SK-N-SH treated with all-trans-retinoic acid at 6 μM for 48 hours (cell line): ENCODE data around the gene FAM210A.

Experiments used
- BACH2 ChIP-seq: fragments of 250-450 bp; sonication (Bioruptor Pico); IDR thresholded peaks from 2 replicates; pipeline ENCODE4 v1.9.0; 2021; ENCODE audit warnings: mild to moderate bottlenecking, borderline replicate concordance
- CSDC2 ChIP-seq: fragments of 250-450 bp; sonication (Bioruptor Pico); IDR thresholded peaks from 2 replicates; pipeline ENCODE4 v1.5.0; 2020; ENCODE audit warnings: mild to moderate bottlenecking, moderate library complexity
- GLIS3 ChIP-seq: fragments of 250-450 bp; sonication (Bioruptor Pico); IDR thresholded peaks from 2 replicates; pipeline ENCODE4 v1.5.0; 2020; ENCODE audit warnings: mild to moderate bottlenecking, moderate library complexity
- ISL1 ChIP-seq: fragments of 250-450 bp; sonication (Bioruptor Pico); IDR thresholded peaks from 2 replicates; pipeline ENCODE4 v2.1.2; 2022; ENCODE audit warnings: mild to moderate bottlenecking, moderate library complexity
- PATZ1 ChIP-seq: fragments of 250-450 bp; sonication (Bioruptor Pico); IDR thresholded peaks from 2 replicates; pipeline ENCODE4 v1.8.0; 2020; ENCODE audit warnings: mild to moderate bottlenecking, moderate library complexity, borderline replicate concordance
- POU6F1 ChIP-seq: fragments of 250-450 bp; sonication (Bioruptor Pico); IDR thresholded peaks from 2 replicates; pipeline ENCODE4 v1.8.0; 2021; ENCODE audit warnings: low read depth, mild to moderate bottlenecking, moderate library complexity, borderline replicate concordance
- PPARA ChIP-seq: fragments of 250-450 bp; sonication (Bioruptor Pico); IDR thresholded peaks from 2 replicates; pipeline ENCODE4 v1.5.0; 2020; ENCODE audit warnings: mild to moderate bottlenecking, borderline replicate concordance
- RARB ChIP-seq: fragments of 250-450 bp; sonication (Bioruptor Pico); IDR thresholded peaks from 2 replicates; pipeline ENCODE4 v1.8.0; 2021; ENCODE audit warnings: mild to moderate bottlenecking, moderate library complexity
- TCF4 ChIP-seq: fragments of 250-450 bp; sonication (Bioruptor Pico); IDR thresholded peaks from 2 replicates; pipeline ENCODE4 v1.8.0; 2021; ENCODE audit warnings: mild to moderate bottlenecking, moderate library complexity, borderline replicate concordance
- TOX ChIP-seq: fragments of 250-450 bp; sonication (Bioruptor Pico); IDR thresholded peaks from 2 replicates; pipeline ENCODE4 v1.8.0; 2021; ENCODE audit warnings: mild to moderate bottlenecking, moderate library complexity, borderline replicate concordance
- ZFP3 ChIP-seq: fragments of 250-450 bp; sonication (Bioruptor Pico); IDR thresholded peaks from 2 replicates; pipeline ENCODE4 v1.5.0; 2020; ENCODE audit warnings: mild to moderate bottlenecking, moderate library complexity
- ZNF565 ChIP-seq: fragments of 450-650 bp; formaldehyde crosslinking; conservative IDR thresholded peaks from 2 replicates; pipeline ENCODE4 v1.5.0; 2020; ENCODE audit warnings: low read depth, mild to moderate bottlenecking, moderate library complexity
- ZNF70 ChIP-seq: fragments of 450-650 bp; formaldehyde crosslinking; IDR thresholded peaks from 2 replicates; pipeline ENCODE4 v1.5.0; 2020; ENCODE audit warnings: mild to moderate bottlenecking, moderate library complexity
- TF ChIP-seq, protein P1 (sequence below): fragments of 250-450 bp; sonication (Bioruptor Pico); IDR thresholded peaks from 2 replicates; pipeline ENCODE4 v1.5.0; 2020; ENCODE audit warnings: mild to moderate bottlenecking, moderate library complexity

DNA sequence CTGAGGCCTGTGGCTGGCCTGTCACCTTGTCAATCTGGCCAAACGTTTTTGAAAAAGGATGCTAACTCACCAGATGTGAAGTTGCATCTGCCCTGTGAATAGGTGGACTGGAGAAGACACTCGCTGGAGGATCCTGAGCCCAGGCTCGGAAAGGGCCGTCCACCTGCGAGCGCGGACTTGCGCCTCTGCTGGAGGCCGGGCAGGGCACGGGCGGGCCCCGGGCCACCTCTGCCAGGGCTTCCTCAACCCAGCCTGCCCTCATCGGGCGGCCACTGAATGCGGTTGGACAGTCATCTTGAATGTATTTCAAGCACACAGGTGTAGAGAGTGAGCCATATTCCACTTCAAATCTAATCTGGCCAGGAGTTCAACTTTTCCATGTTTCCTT, 83.9 kb downstream of the FAM210A start:
- TF ChIP-seq PPARA (CRISPR knock-in tag) (no peak), ISL1 (CRISPR knock-in tag) (no peak), TCF4 (CRISPR knock-in tag) (no peak), GLIS3 (no peak), CSDC2 (CRISPR knock-in tag) (no peak), PATZ1 (CRISPR knock-in tag) (no peak), ZFP3 (CRISPR knock-in tag) (no peak), POU6F1 (CRISPR knock-in tag) (no peak), ZNF565 (CRISPR knock-in tag) (no peak), TOX (no peak), RARB (CRISPR knock-in tag) (no peak), ZNF70 (CRISPR knock-in tag) (no peak), BACH2 (CRISPR knock-in tag) (no peak)
- TF ChIP-seq, protein P1, sequence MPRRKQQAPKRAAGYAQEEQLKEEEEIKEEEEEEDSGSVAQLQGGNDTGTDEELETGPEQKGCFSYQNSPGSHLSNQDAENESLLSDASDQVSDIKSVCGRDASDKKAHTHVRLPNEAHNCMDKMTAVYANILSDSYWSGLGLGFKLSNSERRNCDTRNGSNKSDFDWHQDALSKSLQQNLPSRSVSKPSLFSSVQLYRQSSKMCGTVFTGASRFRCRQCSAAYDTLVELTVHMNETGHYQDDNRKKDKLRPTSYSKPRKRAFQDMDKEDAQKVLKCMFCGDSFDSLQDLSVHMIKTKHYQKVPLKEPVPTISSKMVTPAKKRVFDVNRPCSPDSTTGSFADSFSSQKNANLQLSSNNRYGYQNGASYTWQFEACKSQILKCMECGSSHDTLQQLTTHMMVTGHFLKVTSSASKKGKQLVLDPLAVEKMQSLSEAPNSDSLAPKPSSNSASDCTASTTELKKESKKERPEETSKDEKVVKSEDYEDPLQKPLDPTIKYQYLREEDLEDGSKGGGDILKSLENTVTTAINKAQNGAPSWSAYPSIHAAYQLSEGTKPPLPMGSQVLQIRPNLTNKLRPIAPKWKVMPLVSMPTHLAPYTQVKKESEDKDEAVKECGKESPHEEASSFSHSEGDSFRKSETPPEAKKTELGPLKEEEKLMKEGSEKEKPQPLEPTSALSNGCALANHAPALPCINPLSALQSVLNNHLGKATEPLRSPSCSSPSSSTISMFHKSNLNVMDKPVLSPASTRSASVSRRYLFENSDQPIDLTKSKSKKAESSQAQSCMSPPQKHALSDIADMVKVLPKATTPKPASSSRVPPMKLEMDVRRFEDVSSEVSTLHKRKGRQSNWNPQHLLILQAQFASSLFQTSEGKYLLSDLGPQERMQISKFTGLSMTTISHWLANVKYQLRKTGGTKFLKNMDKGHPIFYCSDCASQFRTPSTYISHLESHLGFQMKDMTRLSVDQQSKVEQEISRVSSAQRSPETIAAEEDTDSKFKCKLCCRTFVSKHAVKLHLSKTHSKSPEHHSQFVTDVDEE = no peak
